ENCODE data around the gene LCE1C.

Gene LCE1C

DNA sequence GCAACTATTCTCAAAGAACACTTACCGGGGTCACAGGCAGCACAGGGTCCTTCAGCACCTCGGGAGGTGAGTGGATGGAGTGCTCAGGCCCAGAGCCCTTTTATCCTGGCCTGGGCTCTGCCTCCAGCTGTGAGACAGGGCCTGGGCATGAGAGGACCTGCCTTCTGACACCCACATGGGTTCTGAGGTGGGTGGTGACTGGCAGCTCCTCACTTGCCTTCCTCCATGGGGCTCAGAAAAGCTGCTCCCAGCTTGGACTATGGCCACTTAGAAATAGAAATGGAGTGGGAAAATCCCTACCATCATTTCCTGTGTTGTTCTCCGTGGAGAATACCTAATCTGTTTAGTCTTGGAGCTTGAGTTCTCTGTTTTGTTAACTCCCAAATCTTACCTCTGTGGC is at the start of gene LCE1C:
Gene LCE1C, minus strand, starts transcription at position 76 of the 400 bp plus-strand sequence. CDS start 1,173 bp downstream, outside the sequence.
- DNase-seq (ENCODE audit: low read depth in 3 of 3): no peak

DNA sequence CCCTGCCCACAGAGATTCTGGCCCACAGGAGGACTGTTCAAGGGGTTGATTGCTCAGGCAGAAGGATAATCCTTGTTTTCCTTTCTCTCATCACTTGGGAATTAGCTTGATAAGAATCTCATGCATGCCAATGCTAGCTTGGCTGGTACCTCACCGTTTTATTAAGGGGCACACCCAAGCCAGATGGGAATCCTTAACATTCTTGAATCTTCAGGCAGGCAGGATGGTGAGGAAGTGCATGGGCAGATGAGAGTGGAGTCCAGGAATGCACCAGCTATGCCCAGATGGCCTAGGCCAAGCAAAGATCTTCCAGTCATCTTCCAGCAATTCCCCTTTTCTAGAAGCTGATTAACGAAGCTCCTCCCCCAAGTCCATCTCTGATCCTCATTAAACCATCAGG is 49.2 kb upstream of the LCE1C start:
- no peak for DNase-seq (ENCODE audit: low read depth in 3 of 3)

- DNase-seq (ENCODE audit: low read depth in 3 of 3): no peak
These were observed 36.1 kb upstream of the LCE1C start, which contains the start of gene LCE6A for GRCh38 chr1:152842556-152842955. Gene LCE6A (plus strand): TSS chr1:152842856. CDS start chr1:152843521, 665 bp downstream.

DNA sequence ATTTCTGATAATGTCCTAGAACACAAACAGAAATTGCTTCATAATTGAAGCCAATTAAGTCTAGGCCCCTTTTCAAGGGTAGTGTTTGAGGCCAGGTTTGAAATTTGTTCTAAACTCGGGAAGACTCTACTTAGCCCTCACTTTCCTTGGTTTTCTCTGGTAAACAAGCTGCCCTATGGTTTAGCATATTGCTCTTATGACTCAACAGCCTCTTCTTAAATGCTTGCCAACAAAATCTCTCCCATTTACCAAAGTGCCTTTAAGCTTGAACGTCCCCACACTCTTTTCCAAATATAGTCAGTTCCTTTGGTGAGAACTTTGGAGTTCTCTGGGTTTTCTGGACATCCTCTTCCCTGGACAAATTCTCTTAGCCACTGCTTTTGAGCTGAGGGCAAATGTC is 30.4 kb upstream of the LCE1C start:
- DNase-seq (ENCODE audit: low read depth in 3 of 3): no peak

DNA sequence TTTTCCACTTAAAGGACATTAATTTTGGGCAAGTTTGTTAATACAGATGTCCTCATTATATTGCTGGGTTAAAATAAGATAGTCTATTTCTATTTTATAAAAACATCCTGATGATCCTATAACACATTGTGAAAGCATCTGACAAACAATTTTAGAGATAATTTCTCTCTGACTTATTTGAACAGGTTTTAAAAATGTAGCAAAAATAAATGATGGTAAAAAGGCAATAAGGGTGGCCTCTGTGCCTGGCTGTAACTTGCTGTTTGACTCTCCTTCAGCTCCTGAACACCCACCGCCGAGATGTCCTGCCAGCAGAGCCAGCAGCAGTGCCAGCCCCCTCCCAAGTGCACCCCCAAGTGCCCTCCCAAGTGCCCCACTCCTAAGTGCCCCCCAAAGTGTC is 20.7 kb upstream of the LCE1C start, which contains the start of gene LCE1A:
Gene LCE1A, plus strand, starts transcription at position 301 of the 400 bp plus-strand sequence. Its CDS starts 0 bp downstream, at position 301.
- no peak for DNase-seq (ENCODE audit: low read depth in 3 of 3)

DNA sequence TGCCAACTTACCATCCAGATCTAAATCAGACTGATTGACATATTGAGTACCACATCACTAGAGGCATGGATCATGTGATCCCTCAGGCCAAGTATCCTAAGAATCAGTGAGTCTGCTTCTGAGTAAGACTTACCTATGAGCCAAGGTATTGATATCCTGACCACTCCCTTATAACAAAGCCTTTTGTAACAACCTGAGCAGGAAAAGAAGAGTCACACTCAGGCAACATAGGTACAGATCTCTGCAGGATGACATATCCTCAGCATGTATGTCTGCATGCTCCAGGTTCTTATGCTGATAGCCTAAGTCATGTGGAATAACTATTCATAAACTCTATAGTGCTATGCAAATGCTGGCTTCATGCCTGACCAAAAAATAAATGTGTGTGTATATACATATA is 18.5 kb upstream of the LCE1C start:
- no peak for DNase-seq (ENCODE audit: low read depth in 3 of 3)

- no peak for DNase-seq (ENCODE audit: low read depth in 3 of 3)
These were observed 16.8 kb upstream of the LCE1C start for GRCh38 chr1:152823294-152823693.

- DNase-seq (ENCODE audit: low read depth in 3 of 3): no peak
These were observed 10.9 kb upstream of the LCE1C start for GRCh38 chr1:152817309-152817708.

DNA sequence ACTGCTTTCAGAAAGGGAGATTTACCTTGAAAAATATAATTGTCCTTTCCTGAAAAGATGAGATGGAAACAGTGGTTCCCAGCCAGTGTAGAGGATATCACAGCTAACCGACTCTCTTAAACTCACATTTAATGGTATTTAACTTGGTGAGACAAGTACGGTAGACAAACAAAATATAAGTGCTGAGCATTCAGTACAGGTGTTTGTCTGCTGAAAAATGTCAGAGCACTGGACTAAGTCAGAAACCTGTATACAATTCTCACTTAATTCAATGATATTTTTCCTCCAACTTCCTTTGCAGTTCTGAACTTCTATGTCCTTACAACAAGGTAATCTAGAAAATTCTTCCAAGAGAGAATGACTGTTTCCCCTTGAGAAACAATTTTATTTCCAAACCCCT is 5.2 kb upstream of the LCE1C start, which contains the start of gene LCE1B:
Gene LCE1B, plus strand, starts transcription at position 301 of the 400 bp plus-strand sequence. CDS start 476 bp downstream, outside the sequence.
- no peak for DNase-seq (ENCODE audit: low read depth in 3 of 3)

GRCh38 chr1:152811050-152811449 is 4.6 kb upstream of the LCE1C start:
- DNase-seq (ENCODE audit: low read depth in 3 of 3): no peak

DNA sequence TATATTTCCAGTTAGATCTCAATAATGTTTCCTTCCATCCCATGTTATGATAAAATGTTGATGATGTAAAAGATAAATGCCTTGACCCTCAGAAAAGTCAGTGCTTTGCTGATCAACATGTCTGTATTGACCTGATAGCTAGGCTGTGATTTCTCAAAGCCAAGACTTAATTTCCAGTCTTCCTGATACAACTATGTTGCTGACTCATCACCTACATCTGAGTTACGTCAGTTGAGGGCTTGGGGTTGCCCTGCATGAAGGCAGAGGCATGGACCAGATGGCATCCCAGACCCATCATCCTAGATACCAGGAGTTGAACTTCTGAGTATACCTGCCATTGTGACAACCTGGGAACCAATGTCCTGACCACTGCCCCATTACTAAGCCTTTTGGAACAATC is 5.1 kb downstream of the LCE1C start:
- no peak for DNase-seq (ENCODE audit: low read depth in 3 of 3)

DNA sequence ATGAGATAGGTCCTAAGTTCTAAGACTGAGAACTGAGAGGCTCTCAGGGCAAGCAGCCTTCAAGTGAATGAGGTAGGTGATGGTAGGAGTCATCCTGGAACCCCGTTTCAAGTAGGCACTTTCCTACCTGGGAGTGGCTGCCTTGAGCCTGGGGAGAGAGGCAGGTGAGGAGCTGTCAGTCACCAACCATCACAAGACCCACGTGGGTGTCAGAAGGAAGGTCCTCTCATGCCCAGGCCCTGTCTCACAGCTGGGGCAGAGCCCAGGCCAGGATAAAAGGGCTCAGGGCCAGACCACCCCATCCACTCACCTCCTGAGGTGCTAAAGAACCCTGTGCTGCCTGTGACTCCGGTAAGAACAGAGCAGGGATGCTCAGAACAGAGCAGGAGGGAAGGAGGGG is 10.0 kb downstream of the LCE1C start, which contains the start of gene LCE1D:
Gene LCE1D, plus strand, starts transcription at position 301 of the 400 bp plus-strand sequence. CDS start 1,074 bp downstream, outside the sequence.
- no peak for DNase-seq (ENCODE audit: low read depth in 3 of 3)

DNA sequence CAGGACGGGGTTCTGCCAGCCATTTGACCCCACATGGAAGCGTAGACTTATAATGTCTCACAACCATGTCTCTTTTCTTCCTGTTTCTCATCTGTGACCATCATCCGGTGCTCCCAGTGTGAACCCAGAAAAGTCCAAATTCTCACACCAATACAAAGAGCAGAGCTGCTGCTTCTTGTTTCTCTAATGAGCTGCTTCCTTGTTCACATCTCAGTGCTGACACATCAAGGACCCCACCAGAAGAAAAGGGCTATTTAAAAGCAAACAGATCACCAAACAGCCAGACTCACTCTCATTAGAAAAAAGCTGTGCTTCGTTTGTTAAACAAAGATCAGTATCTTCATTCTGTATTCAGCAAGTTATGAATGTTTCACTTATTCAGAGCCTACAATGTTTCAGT is 10.8 kb downstream of the LCE1C start:
- no peak for DNase-seq (ENCODE audit: low read depth in 3 of 3)

DNA sequence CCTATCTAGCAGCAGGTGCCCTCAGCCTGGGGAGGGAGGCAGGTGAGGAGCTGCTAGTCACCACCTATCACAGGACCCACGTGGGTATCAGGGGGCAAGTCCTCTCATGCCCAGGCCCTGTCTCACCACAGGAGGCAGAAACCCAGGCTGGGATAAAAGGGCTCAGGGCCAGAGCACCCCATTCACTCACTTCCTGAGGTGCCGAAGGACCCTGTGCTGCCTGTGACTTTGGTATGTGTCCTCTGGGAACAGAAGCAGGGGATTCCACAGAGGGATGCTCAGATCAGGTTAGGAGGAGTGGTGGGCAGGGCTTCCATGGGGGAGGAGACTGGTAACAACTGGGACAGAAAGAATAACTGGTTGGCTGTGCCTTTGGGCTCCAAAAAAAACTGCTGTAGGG is 20.4 kb downstream of the LCE1C start, which contains the start of gene LCE1E:
Gene LCE1E, plus strand, starts transcription at position 181 of the 400 bp plus-strand sequence. CDS start 1,043 bp downstream, outside the sequence.
- DNase-seq (ENCODE audit: low read depth in 3 of 3): no peak

DNA sequence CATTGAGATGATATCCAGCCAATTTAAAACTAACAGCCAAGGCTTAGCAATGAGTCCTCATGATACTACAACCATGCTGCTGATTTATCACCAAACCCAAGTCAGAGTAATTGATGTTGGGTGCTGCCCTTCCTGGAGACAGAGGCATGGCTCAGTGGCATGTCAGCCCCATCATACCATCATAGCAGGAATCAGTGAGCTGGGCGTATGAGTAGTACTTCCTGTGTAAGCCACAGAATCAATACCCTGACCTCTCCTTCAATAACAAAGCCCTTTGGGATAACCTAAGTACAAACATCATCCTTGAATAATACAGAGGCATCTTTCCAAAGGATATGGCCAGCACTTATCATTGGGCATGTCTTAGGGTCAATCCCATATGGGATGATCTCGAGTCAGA is 23.4 kb downstream of the LCE1C start:
- no peak for DNase-seq (ENCODE audit: low read depth in 3 of 3)

DNA sequence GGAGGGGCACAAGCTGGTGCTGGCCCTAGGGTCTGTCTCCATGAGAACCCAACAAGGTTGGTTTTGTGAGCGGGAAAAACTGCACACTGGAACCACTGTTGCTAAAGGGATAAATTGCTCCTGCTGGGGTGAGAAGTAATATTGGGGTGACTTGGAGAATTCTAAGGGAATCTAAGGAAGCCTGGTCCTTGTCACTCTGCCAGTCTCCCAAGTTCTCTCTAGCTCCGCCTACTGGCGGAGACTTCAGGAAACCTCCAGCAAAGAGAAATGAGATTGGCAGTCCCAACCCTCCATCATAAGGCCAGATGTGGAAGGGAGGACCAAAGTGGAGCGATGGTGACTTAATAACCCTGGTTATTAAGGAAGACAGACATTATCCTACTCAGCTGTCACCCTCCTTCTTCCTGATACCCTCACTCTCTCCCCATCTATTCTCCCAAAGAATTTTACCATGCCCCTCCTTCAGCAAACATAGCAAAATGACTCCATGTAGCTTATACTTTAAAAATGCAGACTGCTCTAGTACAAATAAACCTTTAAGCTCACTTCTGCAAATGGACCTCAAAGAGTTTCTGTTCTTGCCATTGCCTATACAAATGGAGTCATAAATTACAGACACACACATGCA is 28.8 kb downstream of the LCE1C start:
- DNase-seq (ENCODE audit: low read depth in 3 of 3): no peak

GRCh38 chr1:152776361-152776760 is 30.1 kb downstream of the LCE1C start:
- DNase-seq (ENCODE audit: low read depth in 3 of 3): no peak

DNA sequence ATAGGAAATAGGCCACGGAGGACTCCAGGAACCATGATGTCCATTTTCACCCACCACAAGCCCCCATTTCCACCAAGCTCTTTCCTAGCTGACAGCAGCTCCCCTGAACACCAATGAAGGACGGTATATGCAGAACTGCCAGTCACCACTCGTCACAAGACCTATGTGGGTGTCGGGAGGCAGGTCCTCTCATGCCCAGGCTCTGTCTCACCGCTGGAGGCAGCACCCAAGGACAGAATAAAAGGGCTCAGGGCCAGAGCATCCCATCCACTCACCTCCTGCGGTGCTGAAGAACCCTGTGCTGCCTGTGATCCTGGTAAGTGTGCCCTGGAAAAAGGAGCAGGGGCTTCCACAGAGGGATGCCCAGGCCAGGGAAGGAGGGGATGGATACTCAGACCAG is 31.6 kb downstream of the LCE1C start, which contains the start of gene LCE1F:
Gene LCE1F, plus strand, starts transcription at position 266 of the 400 bp plus-strand sequence. CDS start 1,232 bp downstream, outside the sequence.
- DNase-seq (ENCODE audit: low read depth in 3 of 3): no peak

DNA sequence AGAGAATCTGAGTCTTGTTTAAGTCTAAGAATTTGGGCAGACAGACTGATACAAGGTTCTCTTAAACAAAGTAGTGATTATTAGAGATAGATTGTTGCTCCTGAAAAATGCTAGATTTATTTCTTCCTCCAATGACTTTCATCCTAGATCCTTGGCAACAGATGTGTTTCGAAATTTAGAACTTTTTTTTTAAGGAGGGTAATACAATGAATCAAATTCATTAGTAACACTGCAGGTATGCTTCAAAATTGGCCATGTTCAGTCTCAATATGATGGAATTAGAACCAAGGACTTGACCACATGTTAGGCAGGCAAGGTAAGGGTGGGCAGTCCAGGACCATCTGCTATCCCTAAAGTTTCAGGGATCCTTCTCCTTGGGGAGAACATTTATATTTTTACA is 36.0 kb downstream of the LCE1C start:
- DNase-seq (ENCODE audit: low read depth in 3 of 3): no peak

- no peak for DNase-seq (ENCODE audit: low read depth in 3 of 3)
These were observed 37.5 kb downstream of the LCE1C start for GRCh38 chr1:152768847-152769533.

DNA sequence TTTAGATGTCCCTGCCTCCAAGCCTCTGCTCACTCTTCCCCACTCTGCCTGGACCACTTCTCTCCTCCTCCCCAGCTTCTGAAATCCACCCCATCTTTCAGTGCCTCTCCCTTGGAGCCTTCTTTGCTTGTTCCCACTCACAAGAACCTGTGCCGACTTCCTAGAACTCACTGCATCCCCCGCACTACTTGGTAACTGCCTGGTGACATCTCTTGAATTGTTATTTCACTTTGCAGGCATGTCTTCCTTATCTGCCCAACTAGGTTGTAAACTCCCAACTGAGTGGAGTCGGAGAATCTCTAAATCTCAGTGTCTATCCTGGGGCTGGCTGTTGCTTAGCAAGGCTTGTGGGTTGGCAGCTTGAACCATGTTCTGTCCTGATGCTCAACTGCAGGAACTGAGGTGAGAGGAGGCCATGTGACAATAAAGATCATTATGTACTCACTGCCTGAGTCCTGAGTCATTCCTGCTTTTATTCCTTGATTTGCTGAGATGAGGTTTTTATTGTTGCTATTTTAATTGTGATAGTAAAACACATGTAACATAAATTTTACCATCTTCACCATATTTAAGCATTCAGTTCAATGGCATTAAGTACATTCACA is 44.7 kb downstream of the LCE1C start:
- no peak for DNase-seq (ENCODE audit: low read depth in 3 of 3)

GRCh38 chr1:152760551-152761190 is 45.8 kb downstream of the LCE1C start:
- no peak for DNase-seq (ENCODE audit: low read depth in 3 of 3)

All from stimulated activated CD4-positive, alpha-beta T cell treated with anti-CD3 and anti-CD28 coated beads, TNF-alpha, amount 100 ng/mL, for 24 hours (primary cell).